Ascending aorta (tissue), 2 donors: Measurements from ENCODE around the gene GNAT2. TPM values are rescaled to one million over a fixed set of nuclear protein-coding genes. Genes with fewer than 3 reads are reported as not detected.

Experiments
- DNase-seq, 2 donors: peaks; one replicate each; pipeline ENCODE4 v3.0.0-alpha.2; 2019; ENCODE audit warnings: low spot score in 2 of 2
- H3K27ac ChIP-seq, 2 donors: fragments of 200-600 bp; sonication (generic); one replicate each; pipeline ENCODE4 v1.5.1; 2016 to 2017; ENCODE audit warnings: mild to moderate bottlenecking in 1 of 2
- H3K27me3 ChIP-seq: fragments of 200-600 bp; sonication (generic); one replicate; pipeline ENCODE4 v1.5.1; 2017
- H3K36me3 ChIP-seq, 2 donors: fragments of 200-600 bp; sonication (generic); one replicate each; pipeline ENCODE4 v1.5.1; 2016
- H3K4me1 ChIP-seq, 2 donors: fragments of 200-600 bp; sonication (generic); one replicate each; pipeline ENCODE4 v1.5.1; 2016 to 2017; ENCODE audit warnings: mild to moderate bottlenecking in 1 of 2
- H3K4me3 ChIP-seq, 2 donors: fragments of 200-600 bp; sonication (generic); one replicate each; pipeline ENCODE4 v1.5.1; 2016 to 2017; ENCODE audit warnings: mild to moderate bottlenecking in 1 of 2
- H3K9me3 ChIP-seq, 2 donors: fragments of 200-600 bp; sonication (generic); one replicate each; pipeline ENCODE4 v1.5.1; 2016
- CTCF ChIP-seq, 3 experiments: fragments of 200-600 bp in 2 of 3; fragments of 450-650 bp in 1 of 3; sonication (generic) in 2 of 3; IDR thresholded peaks; one replicate each; pipeline ENCODE4 v1.5.1; 2016 to 2019; ENCODE audit warnings: antibody characterized with exemption in 3 of 3, mild to moderate bottlenecking in 1 of 3, moderate library complexity in 1 of 3
- intact Hi-C: fragments of 100-400 bp; cut with DNase I; formaldehyde crosslinking; loops from one replicate; pipeline ENCODE4 v1.15.1; 2023
- total RNA-seq: library from RNA; depleted of rRNA; stranded (reverse); fragments of >200 nt; gene quantifications from one replicate; pipeline ENCODE4 v1.1.0, GENCODE V29; 2016

Gene GNAT2
- total RNA-seq, 1 donor from 2014 or later: not detected

GRCh38 chr1:109659997-109660690 is 40.7 kb upstream of the GNAT2 start:
- H3K9me3 ChIP-seq: no peaks in the 10 kb centered on the region
- peaks cover 4 to 5% of the 10 kb centered on the region in 2 donors for H3K4me1 ChIP-seq
- H3K27ac ChIP-seq: no peak overlapping the region
- H3K27me3 ChIP-seq: no peaks in the 10 kb centered on the region
- no peak for DNase-seq
- intact Hi-C loops: no loop called here
- TF ChIP-seq CTCF (IDR thresholded peaks at IDR 0.05): no peak
- no peak overlapping the region for H3K4me3 ChIP-seq
- H3K36me3 ChIP-seq: peaks cover 0 to 7% of the 10 kb centered on the region in 2 donors

GRCh38 chr1:109659145-109659544 is 39.7 kb upstream of the GNAT2 start:
- H3K27ac ChIP-seq: no peak overlapping the region
- H3K36me3 ChIP-seq: peaks cover 0 to 7% of the 10 kb centered on the region in 2 donors
- H3K4me1 ChIP-seq: peaks cover 7 to 10% of the 10 kb centered on the region in 2 donors
- intact Hi-C loops: no loop called here
- no peak overlapping the region for H3K4me3 ChIP-seq
- TF ChIP-seq CTCF (IDR thresholded peaks at IDR 0.05): no peak
- no peak for DNase-seq
- no peaks in the 10 kb centered on the region for H3K27me3 ChIP-seq
- no peaks in the 10 kb centered on the region for H3K9me3 ChIP-seq

DNA sequence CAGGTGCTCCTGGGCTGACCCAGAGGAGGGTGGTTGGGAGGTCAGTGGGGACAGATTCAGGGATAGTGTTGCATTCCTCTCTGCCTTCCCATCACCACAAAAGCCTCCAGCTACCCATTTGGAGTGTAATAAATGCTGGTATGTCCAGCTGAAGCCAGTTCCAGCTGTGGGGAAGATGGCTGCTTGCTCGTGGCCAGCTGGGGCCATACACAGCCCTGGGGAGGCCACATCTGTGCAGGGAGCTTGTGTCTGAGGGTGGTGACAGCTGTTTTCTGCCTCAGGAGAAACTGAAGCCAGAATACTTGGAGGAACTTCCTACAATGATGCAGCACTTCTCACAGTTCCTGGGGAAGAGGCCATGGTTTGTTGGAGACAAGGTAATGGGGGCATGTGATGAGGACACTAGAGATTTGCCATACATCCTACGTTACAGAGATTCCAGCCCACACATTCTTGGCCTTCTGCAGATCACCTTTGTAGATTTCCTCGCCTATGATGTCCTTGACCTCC is 39.2 kb upstream of the GNAT2 start:
- peaks cover 0 to 7% of the 10 kb centered on the region in 2 donors for H3K36me3 ChIP-seq
- H3K4me1 ChIP-seq: peaks cover 7 to 10% of the 10 kb centered on the region in 2 donors
- H3K9me3 ChIP-seq: no peaks in the 10 kb centered on the region
- H3K27me3 ChIP-seq: no peaks in the 10 kb centered on the region
- no peak overlapping the region for H3K4me3 ChIP-seq
- no peak for DNase-seq
- intact Hi-C loops: no loop called here
- no peak for TF ChIP-seq CTCF (IDR thresholded peaks at IDR 0.05)
- no peak overlapping the region for H3K27ac ChIP-seq

GRCh38 chr1:109657970-109658369 is 38.6 kb upstream of the GNAT2 start:
- Histone ChIP-seq H3K27me3 (no peaks in the 10 kb centered on the region), H3K27ac (no peak overlapping the region), H3K4me1 (peaks cover 7 to 10% of the 10 kb centered on the region in 2 donors), H3K36me3 (peaks cover 0 to 7% of the 10 kb centered on the region in 2 donors), H3K4me3 (no peak overlapping the region), H3K9me3 (no peaks in the 10 kb centered on the region)
- no peak for DNase-seq
- intact Hi-C loops: no loop called here
- no peak for TF ChIP-seq CTCF (IDR thresholded peaks at IDR 0.05)

DNA sequence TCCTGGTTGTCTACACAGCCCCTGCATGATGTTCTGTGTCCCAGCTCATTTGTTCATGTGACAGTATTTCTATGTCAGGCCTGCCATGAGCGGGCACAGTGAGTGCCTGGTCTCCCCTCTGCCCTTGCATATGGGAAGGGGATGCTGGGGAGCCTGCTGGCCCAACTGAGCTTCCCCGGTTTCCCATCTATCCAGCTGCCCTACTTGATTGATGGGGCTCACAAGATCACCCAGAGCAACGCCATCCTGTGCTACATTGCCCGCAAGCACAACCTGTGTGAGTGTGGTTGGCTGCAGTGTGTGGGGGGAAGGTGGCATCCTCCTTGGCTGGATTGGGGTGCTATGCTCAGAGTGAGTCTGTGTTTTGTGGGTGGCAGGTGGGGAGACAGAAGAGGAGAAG is 38.0 kb upstream of the GNAT2 start:
- peak overlapping the region in 1 of 2 donors; percentile 32 for H3K27ac ChIP-seq
- H3K36me3 ChIP-seq: peaks cover 0 to 7% of the 10 kb centered on the region in 2 donors
- no peak overlapping the region for H3K4me3 ChIP-seq
- peaks cover 7 to 10% of the 10 kb centered on the region in 2 donors for H3K4me1 ChIP-seq
- DNase-seq: no peak
- intact Hi-C loops: no loop called here
- H3K27me3 ChIP-seq: no peaks in the 10 kb centered on the region
- TF ChIP-seq CTCF (IDR thresholded peaks at IDR 0.05): no peak
- no peaks in the 10 kb centered on the region for H3K9me3 ChIP-seq
